WTC11 (cell line): Measurements from ENCODE around the gene CHAMP1. TPM values are rescaled to one million over a fixed set of nuclear protein-coding genes. Genes with fewer than 3 reads are reported as not detected.

Experiments used
- ATAC-seq: fragments of 200-7000 bp; cut with Tn5 transposase; 2 replicates; pipeline ENCODE4 v1.10.0; 2021; ENCODE audit warnings: mild to moderate bottlenecking, moderate library complexity
- CTCF ChIA-PET: fragments of 300-600 bp; sonication (Branson Sonifier 250); formaldehyde crosslinking; loops from one replicate; lab custom pipeline; 2021; ENCODE audit warnings: antibody characterized with exemption; lab: Charles Lee
- POLR2A ChIA-PET: fragments of 350-600 bp; sonication (Branson Sonifier 250); formaldehyde crosslinking; loops from one replicate; lab custom pipeline; 2021; ENCODE audit warnings: antibody characterized with exemption; lab: Charles Lee
- DNase-seq: peaks from one replicate; pipeline ENCODE4 v3.0.0; 2021; ENCODE audit warnings: low spot score
- H3K27ac Mint-ChIP-seq: 2 replicates; pipeline ENCODE4 v1.8.0; 2021; ENCODE audit warnings: mixed read lengths
- H3K27me3 Mint-ChIP-seq: 2 replicates; pipeline ENCODE4 v1.8.0; 2021; ENCODE audit warnings: low read depth, mild to moderate bottlenecking, moderate library complexity, mixed read lengths
- H3K36me3 Mint-ChIP-seq: 2 replicates; pipeline ENCODE4 v1.8.0; 2021; ENCODE audit warnings: mixed read lengths
- H3K4me1 Mint-ChIP-seq: 2 replicates; pipeline ENCODE4 v1.8.0; 2022; ENCODE audit warnings: mixed read lengths
- H3K4me3 Mint-ChIP-seq: 2 replicates; pipeline ENCODE4 v1.8.0; 2021; ENCODE audit warnings: mild to moderate bottlenecking, moderate library complexity, mixed read lengths
- H3K9me3 Mint-ChIP-seq: 2 replicates; pipeline ENCODE4 v1.8.0; 2021; ENCODE audit warnings: mixed read lengths
- ARID4B ChIP-seq: sonication (generic); formaldehyde crosslinking; IDR thresholded peaks from 2 replicates; pipeline ENCODE4 v1.8.0; 2023; ENCODE audit warnings: missing genetic modification reagents, mild to moderate bottlenecking, borderline replicate concordance
- ATF6 ChIP-seq: sonication (generic); formaldehyde crosslinking; IDR thresholded peaks from 2 replicates; pipeline ENCODE4 v1.8.1; 2023; ENCODE audit warnings: mild to moderate bottlenecking, missing genetic modification reagents
- CREM ChIP-seq: sonication (generic); formaldehyde crosslinking; IDR thresholded peaks from 2 replicates; pipeline ENCODE4 v1.8.1; 2022; ENCODE audit warnings: mild to moderate bottlenecking, missing genetic modification reagents, moderate library complexity
- EMX1 ChIP-seq: fragments of 250-450 bp; sonication (Bioruptor Pico); IDR thresholded peaks from 2 replicates; pipeline ENCODE4 v1.8.0; 2021; ENCODE audit warnings: mild to moderate bottlenecking
- ETV6 ChIP-seq: sonication (generic); formaldehyde crosslinking; IDR thresholded peaks from 2 replicates; pipeline ENCODE4 v1.8.1; 2022; ENCODE audit warnings: mild to moderate bottlenecking, missing genetic modification reagents
- FOXJ3 ChIP-seq: sonication (generic); formaldehyde crosslinking; IDR thresholded peaks from 2 replicates; pipeline ENCODE4 v1.9.0; 2021; ENCODE audit warnings: missing genetic modification reagents, mild to moderate bottlenecking, borderline replicate concordance
- FOXK1 ChIP-seq: sonication (generic); formaldehyde crosslinking; IDR thresholded peaks from 2 replicates; pipeline ENCODE4 v1.8.0; 2022; ENCODE audit warnings: mild to moderate bottlenecking, moderate library complexity, missing genetic modification reagents
- FOXP1 ChIP-seq: sonication (generic); formaldehyde crosslinking; IDR thresholded peaks from 2 replicates; pipeline ENCODE4 v1.8.0; 2022; ENCODE audit warnings: missing genetic modification reagents, mild to moderate bottlenecking, moderate library complexity, borderline replicate concordance
- FOXP4 ChIP-seq: sonication (generic); formaldehyde crosslinking; IDR thresholded peaks from 2 replicates; pipeline ENCODE4 v1.8.0; 2022; ENCODE audit warnings: mild to moderate bottlenecking, missing genetic modification reagents
- JAZF1 ChIP-seq: fragments of 250-450 bp; sonication (Bioruptor Pico); IDR thresholded peaks from 2 replicates; pipeline ENCODE4 v1.9.0; 2021; ENCODE audit warnings: moderate library complexity, mild to moderate bottlenecking, inconsistent platforms
- SMAD3 ChIP-seq: sonication (generic); formaldehyde crosslinking; IDR thresholded peaks from 2 replicates; pipeline ENCODE4 v1.8.0; 2022; ENCODE audit warnings: missing genetic modification reagents, mild to moderate bottlenecking, borderline replicate concordance
- SMAD4 ChIP-seq: sonication (generic); formaldehyde crosslinking; IDR thresholded peaks from 2 replicates; pipeline ENCODE4 v1.8.0; 2022; ENCODE audit warnings: mild to moderate bottlenecking, missing genetic modification reagents
- TP53 ChIP-seq: sonication (generic); formaldehyde crosslinking; IDR thresholded peaks from 2 replicates; pipeline ENCODE4 v1.8.1; 2023; ENCODE audit warnings: mild to moderate bottlenecking, missing genetic modification reagents
- total RNA-seq: library from RNA; stranded (reverse); gene quantifications from 3 replicates; pipeline ENCODE4 v1.2.3, GENCODE V29; 2021
- TF ChIP-seq, protein P1 (sequence below): sonication (generic); formaldehyde crosslinking; IDR thresholded peaks from 2 replicates; pipeline ENCODE4 v1.8.1; 2022; ENCODE audit warnings: mild to moderate bottlenecking, moderate library complexity, missing genetic modification reagents
- TF ChIP-seq, protein P2 (sequence below): sonication (generic); formaldehyde crosslinking; conservative IDR thresholded peaks from 2 replicates; pipeline ENCODE4 v1.8.1; 2023; ENCODE audit warnings: mild to moderate bottlenecking, low read depth, missing genetic modification reagents, moderate library complexity

Gene CHAMP1
- total RNA-seq, 1 experiment from 2014 or later: 31.7 TPM

- POLR2A ChIA-PET: no interaction called here
These were observed 41.3 kb upstream of the CHAMP1 start for GRCh38 chr13:114272977-114273376.

More at GRCh38 chr13:114272977-114273376, 41.3 kb upstream of the CHAMP1 start:
- TF ChIP-seq SMAD3 (CRISPR knock-in tag) (no peak), TP53 (CRISPR knock-in tag) (no peak), ETV6 (no peak), ARID4B (CRISPR knock-in tag) (no peak), FOXJ3 (CRISPR knock-in tag) (no peak), FOXK1 (CRISPR knock-in tag) (no peak), ATF6 (CRISPR knock-in tag) (no peak), CREM (CRISPR knock-in tag) (no peak), EMX1 (CRISPR knock-in tag) (no peak), SMAD4 (CRISPR knock-in tag) (no peak), FOXP1 (CRISPR knock-in tag) (no peak), JAZF1 (CRISPR knock-in tag) (no peak), FOXP4 (CRISPR knock-in tag) (no peak)
- TF ChIP-seq, protein P1, sequence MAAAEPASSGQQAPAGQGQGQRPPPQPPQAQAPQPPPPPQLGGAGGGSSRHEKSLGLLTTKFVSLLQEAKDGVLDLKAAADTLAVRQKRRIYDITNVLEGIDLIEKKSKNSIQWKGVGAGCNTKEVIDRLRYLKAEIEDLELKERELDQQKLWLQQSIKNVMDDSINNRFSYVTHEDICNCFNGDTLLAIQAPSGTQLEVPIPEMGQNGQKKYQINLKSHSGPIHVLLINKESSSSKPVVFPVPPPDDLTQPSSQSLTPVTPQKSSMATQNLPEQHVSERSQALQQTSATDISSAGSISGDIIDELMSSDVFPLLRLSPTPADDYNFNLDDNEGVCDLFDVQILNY: no peak
- TF ChIP-seq, protein P2, sequence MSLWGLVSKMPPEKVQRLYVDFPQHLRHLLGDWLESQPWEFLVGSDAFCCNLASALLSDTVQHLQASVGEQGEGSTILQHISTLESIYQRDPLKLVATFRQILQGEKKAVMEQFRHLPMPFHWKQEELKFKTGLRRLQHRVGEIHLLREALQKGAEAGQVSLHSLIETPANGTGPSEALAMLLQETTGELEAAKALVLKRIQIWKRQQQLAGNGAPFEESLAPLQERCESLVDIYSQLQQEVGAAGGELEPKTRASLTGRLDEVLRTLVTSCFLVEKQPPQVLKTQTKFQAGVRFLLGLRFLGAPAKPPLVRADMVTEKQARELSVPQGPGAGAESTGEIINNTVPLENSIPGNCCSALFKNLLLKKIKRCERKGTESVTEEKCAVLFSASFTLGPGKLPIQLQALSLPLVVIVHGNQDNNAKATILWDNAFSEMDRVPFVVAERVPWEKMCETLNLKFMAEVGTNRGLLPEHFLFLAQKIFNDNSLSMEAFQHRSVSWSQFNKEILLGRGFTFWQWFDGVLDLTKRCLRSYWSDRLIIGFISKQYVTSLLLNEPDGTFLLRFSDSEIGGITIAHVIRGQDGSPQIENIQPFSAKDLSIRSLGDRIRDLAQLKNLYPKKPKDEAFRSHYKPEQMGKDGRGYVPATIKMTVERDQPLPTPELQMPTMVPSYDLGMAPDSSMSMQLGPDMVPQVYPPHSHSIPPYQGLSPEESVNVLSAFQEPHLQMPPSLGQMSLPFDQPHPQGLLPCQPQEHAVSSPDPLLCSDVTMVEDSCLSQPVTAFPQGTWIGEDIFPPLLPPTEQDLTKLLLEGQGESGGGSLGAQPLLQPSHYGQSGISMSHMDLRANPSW (CRISPR knock-in tag): no peak
- H3K27me3 Mint-ChIP-seq: no peaks in the 10 kb centered on the region
- DNase-seq (no peak), ATAC-seq (no peak)
- CTCF ChIA-PET: no interaction called here
- H3K4me1 Mint-ChIP-seq: no peaks in the 10 kb centered on the region
- peaks cover 52% of the 10 kb centered on the region for H3K36me3 Mint-ChIP-seq
- no peak overlapping the region for H3K4me3 Mint-ChIP-seq
- no peaks in the 10 kb centered on the region; the same call in 1 of the 2 replicates for H3K9me3 Mint-ChIP-seq
- peak overlapping the region; percentile 8; the same call in 1 of the 2 replicates for H3K27ac Mint-ChIP-seq
